HG02981 (cell line): ENCODE data around the gene HEYL.

Experiments used
- ATAC-seq: cut with Tn5 transposase; IDR thresholded peaks from one replicate; pipeline ENCODE4 v1.9.1; 2021; ENCODE audit warnings: mild to moderate bottlenecking, moderate library complexity; ENCODE audit not compliant: unreplicated experiment

The HEYL gene

DNA sequence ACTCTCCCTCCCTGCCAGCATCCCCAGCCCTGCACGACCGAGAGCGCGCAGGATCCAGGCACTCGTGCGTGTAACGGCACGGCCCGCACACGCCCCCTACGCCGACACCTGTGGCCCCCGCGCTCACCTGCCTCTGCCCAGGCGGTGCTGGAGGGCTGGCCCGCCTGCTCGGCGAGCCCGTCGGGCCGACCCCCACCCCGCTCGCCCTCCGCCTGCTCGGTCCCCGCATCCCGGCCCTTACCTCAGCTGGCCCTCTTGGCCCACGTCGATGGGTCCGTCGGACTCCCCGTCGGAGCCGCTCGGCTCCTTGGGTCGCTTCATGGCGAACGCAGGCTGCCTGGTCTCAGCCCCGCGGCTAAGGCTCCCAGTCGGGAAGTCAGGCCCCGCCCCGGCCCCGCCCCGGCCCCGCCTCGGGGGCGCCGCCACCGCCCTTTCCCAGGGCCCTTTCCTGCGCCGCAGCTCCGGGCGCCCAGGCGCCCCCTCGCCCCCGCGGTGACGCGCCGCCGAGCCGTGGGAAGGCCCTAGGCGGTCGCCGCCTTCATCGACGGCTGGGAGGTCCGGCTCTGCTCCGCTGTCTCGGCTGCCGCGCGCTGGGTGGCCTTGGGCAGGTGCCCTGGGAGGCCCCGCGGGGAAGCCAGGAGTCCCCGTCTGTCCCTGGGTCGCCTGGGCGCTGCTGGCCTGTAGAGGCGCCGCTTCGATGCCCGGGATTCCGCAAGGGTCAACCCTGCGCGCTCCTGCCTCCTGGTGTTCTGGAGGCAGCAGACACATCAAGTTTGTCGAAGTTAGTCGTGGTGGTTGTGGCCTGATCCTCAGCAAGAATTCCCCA lies at the start of gene HEYL:
HEYL (minus strand) TSS at position 339 of the 826 bp plus-strand sequence; CDS start at position 321, 18 bp downstream.
- ATAC-seq, result no peak

- ATAC-seq, result no peak
These were observed 49.8 kb upstream of the HEYL start for GRCh38 chr1:39689214-39689613.

DNA sequence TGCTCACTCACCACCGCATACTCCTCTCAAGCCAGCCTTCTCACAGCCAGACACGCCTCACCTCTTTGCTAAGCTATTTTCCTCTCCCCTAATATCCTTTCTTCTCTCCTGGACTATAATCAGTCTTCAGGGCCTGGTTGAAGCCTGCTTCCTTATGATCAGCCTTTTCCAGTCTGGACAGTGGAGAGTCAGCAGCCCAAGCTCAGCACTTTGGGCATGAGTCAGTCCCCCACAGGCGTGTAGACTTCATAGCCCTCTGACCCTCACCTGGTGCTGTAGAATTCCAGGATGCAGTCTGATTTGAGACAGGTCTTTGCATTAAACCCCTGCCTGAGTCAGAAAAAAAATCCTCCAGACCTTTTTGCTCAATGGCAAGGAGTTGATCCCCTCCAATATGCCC lies 49.3 kb upstream of the HEYL start:
- no peak for ATAC-seq

GRCh38 chr1:39687243-39687642 lies 47.8 kb upstream of the HEYL start:
- ATAC-seq, result no peak

- ATAC-seq, result no peak
These were observed 45.6 kb upstream of the HEYL start for GRCh38 chr1:39685071-39685470.

- ATAC-seq, result no peak
These were observed 44.8 kb upstream of the HEYL start for GRCh38 chr1:39684313-39684664.

DNA sequence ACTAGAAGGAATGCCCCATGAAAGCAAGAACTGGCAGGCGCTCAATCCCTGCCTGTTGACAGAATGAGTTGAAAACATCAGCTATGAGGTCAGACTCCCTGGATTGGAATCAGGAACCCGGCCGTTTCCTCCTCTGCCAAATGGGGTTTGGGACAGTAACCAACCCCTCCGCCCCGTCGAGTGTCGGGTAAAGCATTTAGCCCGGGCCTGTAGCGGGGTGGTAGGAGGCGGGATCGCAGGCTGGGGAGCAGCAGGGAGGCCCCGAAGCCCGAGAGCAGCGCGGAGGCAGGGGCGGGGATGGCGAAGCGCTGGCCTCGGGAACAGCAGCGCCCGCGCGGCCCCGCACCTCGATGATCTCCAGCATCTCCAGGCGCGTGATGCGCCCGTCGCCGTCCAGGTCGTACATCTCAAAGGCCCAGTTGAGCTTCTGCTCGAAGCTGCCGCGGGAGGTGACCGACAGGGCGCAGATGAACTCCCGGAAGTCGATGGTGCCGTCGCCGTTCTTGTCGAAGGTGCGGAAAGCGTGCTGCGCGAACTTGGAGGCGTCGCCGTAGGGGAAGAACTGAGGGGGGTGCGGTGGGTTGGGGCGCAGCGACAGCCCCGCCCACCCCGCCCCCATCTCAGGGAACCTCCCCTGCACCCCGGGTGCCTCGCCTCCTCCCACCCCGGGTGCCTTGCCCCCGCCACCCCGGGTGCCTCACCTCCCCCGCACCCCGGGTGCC lies 44.3 kb upstream of the HEYL start:
- ATAC-seq, result no peak

GRCh38 chr1:39681999-39682398 lies 42.6 kb upstream of the HEYL start:
- no peak for ATAC-seq

DNA sequence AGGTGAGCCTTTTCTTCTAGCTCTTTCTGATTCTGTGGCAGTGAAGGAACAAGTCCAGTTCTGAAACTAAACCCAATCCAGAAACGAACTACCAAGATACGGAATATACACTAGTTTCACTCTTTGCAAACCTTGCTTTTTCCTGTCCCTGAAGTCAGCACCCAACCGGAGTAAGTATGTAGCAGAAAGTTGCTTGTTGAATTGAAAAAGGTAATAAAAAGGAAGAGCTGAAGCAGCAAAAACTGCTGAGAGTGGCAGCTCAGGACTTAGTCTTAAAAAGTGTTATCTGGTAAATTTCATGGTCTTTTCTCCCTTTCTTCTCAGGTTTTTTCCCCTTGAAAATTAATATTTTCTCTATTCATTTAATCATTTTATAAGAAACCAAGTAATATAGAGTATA lies 41.9 kb upstream of the HEYL start:
- no peak for ATAC-seq

GRCh38 chr1:39680751-39681150 lies 41.3 kb upstream of the HEYL start:
- no peak for ATAC-seq

DNA sequence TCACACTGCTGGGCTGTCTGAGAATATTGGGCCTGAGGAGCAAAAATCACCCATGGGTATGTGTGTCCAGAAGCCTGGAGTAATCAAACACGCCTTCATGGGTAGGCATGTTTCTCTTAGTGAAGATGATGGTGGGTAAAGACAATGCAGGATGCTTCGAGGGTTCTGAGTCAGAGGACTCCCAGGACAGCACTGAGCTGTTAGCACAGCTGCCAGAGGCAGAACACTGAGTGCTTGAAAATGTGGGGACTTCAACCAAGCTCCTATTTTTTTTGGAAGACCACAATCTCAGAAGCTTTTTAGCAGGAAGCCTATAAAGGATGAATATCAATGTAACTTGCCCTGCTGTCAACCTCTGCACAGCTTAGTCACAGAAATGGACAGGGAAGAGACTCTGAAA lies 40.4 kb upstream of the HEYL start:
- no peak for ATAC-seq

DNA sequence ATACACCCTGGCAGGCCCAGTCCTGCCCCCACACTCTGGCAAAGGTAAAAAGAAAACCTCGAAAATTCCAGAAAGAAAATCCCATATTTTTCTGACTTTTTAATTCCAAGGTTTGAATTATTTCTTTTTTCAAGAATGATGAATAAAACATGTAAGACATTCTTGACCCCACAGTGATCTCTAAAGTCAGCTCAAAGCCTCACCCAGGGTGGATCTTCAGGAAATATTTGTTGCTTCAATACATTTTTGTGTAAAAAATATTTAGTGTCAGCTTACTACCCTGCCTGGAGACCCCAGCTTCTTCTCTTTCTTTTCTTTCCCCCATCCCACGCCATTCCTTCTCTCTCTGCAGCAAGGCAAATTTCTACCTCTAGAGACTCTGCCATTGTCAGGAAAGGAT lies 39.4 kb upstream of the HEYL start:
- no peak for ATAC-seq

- ATAC-seq, result no peak
These were observed 38.2 kb upstream of the HEYL start for GRCh38 chr1:39677645-39678044.

GRCh38 chr1:39676948-39677548 lies 37.6 kb upstream of the HEYL start:
- no peak for ATAC-seq

DNA sequence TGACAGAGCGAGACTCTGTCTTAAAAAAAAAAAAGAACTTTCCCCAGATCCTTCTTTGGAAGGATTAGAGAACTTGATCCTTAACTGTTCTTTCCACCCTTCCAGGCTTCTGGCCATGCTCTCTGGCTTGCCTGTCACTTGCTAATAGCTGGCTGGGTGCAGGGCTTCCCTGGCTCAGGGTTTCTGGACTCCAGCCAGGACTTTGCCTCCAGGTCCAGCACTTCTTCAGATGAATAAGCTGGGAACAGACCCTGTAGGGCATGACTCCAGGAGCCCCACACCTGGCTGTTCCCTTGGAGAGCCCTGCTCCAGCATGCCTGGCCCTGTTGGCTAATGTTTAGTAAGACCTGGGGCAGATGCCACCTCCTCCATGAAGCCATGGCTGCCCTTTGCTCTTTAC lies 35.8 kb upstream of the HEYL start:
- no peak for ATAC-seq

DNA sequence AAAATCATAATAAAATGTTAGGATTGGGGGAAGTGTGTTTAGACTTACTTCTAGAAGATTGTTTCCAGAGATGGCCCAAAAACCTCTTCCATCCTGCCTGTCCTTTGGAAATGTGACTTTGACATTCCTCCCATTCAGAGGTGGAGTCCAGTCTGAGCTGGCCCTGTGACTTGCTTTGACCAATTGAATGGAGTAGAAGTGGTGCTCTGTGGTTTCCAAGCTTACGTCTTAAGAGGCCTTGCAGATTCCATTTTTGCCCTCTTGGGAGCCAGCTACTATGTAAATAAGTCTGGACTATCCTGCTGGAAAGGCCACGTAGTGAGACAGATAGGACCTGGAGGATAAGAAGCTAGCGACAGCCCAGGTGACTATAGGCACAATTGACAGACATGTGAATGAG lies 33.8 kb upstream of the HEYL start:
- ATAC-seq, result no peak

DNA sequence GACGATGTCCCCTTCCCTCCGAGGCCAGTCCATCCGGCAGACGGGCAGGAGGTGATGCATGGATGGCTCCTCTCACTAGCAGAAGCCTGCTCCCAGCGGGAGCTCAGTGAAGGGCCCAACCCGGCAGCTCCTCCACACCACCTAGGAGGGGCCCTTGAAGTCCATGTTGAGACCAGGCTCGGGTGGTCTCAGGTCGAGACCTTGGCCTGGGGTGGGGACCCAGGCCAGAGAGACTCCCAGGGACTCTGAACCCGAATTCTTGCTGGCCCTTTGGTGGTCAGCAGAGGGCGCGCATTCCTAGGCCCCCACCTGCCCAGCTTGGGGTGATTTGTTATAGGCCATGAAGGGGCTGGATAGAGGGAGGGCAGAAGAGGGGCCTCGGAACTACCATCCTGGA lies 33.1 kb upstream of the HEYL start:
- no peak for ATAC-seq

GRCh38 chr1:39671793-39672550 lies 32.5 kb upstream of the HEYL start, which contains the start of gene NT5C1A:
NT5C1A (minus strand) TSS chr1:39672107; CDS start chr1:39672038, 69 bp downstream.
- no peak for ATAC-seq

GRCh38 chr1:39671433-39671792 lies 32.0 kb upstream of the HEYL start:
- no peak for ATAC-seq

DNA sequence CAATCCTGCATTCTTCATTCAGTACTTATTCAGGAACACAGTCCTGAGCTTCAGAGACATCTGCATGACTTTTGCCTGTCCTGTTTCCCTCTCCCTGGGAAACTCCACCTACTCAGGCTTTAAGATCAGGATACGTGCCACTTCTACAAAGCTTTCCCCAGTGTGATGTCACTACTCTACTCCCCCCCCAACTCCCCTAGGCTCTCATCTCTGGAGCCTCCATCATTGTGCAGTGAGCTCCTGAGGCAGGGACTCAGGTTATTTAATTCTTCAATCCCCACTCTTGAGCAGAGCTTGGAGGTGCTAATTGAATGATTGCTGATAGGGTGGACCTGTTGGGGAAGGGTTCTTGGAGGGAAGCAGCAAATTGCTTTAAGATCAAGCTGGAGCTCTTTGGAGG lies 31.2 kb upstream of the HEYL start:
- no peak for ATAC-seq

DNA sequence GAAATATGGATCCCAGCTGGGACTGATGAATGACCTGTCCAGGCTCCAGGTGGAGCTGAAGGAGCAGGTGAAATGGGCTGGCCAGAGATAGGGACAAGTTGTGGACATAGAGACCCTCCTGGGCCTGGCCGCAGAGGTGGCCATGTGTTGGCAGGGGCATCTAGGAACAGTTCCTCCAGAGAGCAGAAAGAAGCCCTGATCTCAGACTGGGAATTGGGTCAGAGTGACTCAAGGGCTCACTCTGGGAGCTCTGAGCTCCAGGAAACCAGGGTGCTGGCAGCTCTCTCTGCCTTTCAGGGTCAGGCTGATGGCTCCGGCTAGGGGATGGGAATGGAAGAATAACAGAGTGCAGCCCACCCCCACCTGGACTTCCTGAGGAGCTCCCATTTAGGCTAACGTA lies 29.5 kb upstream of the HEYL start:
- no peak for ATAC-seq
